Thyroid gland (tissue), 4 donors: Measurements from ENCODE around the gene CHST11.

ENCODE experiments used
- CTCF ChIP-seq, 6 experiments: fragments of 200-600 bp in 3 of 6; fragments of 450-650 bp in 3 of 6; sonication (generic) in 3 of 6; IDR thresholded peaks; one replicate each; pipeline ENCODE4 v1.5.1; 2016 to 2019; ENCODE audit warnings: antibody characterized with exemption in 6 of 6, mild to moderate bottlenecking in 2 of 6, inconsistent platforms in 1 of 6, moderate library complexity in 1 of 6
- POLR2A ChIP-seq, 2 donors: fragments of 450-650 bp; IDR thresholded peaks; one replicate each; pipeline ENCODE4 v1.6.1; 2017; ENCODE audit warnings: antibody characterized with exemption in 2 of 2, mild to moderate bottlenecking in 2 of 2, moderate library complexity in 1 of 2

GRCh38 chr12:104490186-104490585 lies 33.4 kb downstream of the CHST11 start:
- no peak for TF ChIP-seq CTCF (IDR thresholded peaks at IDR 0.05)
- TF ChIP-seq POLR2A (IDR thresholded peaks at IDR 0.05): no peak
